Measurements from ENCODE around the gene SUOX. TPM values are rescaled to one million over a fixed set of nuclear protein-coding genes. Genes with fewer than 3 reads are reported as not detected.
A peak's percentile ranks its signal among the peaks of the same experiment; 100 is the strongest.
"Not testable (repeated sequence)": the region's sequence is repeated elsewhere in the genome, so short reads cannot be mapped to it uniquely, and the experiment has no call there.

SUOX gene
- total RNA-seq, 1 experiment from 2014 or later: 18.0 TPM

GRCh38 chr12:55978393-55978792 lies 18.7 kb upstream of the SUOX start:
- Histone ChIP-seq H3K4me1 (ENCODE audit: insufficient read depth, low read length) (peaks cover 12% of the 10 kb centered on the region), H3K27ac (ENCODE audit: low read length) (no peak overlapping the region), H3K36me3 (ENCODE audit: low read depth, low read length) (no peaks in the 10 kb centered on the region; the same call in 1 of the 2 replicates), H3K79me2 (ENCODE audit: low read length) (peaks cover 52% of the 10 kb centered on the region), H3K4me2 (ENCODE audit: low read length) (no peak overlapping the region), H4K20me1 (ENCODE audit: low read length) (no peaks in the 10 kb centered on the region), H2AFZ (ENCODE audit: low read length) (no peak overlapping the region), H3F3A (ENCODE audit: low read length, unreplicated experiment) (no peaks in the 10 kb centered on the region), H3K9ac (ENCODE audit: low read length) (no peak overlapping the region), H3K27me3 (ENCODE audit: low read length) (no peaks in the 10 kb centered on the region), H3K9me2 (replicated peaks; ENCODE audit: low read length) (no peaks in the 10 kb centered on the region), H3K9me3 (ENCODE audit: low read length) (no peaks in the 10 kb centered on the region), H3K4me3 (ENCODE audit: low read length) (no peak overlapping the region)
- POLR2A ChIA-PET (ENCODE audit: unreplicated experiment): no interaction called here
- intact Hi-C loops (cut with micrococcal nuclease): no loop called here
- DNase-seq (no peak), ATAC-seq (no peak)
- CTCF ChIA-PET: no interaction called here
- TF ChIP-seq EZH2 (IDR thresholded peaks at IDR 0.05; ENCODE audit: low read length, unreplicated experiment): no peak
- no peak for TF ChIP-seq EZH2phosphoT487 (IDR thresholded peaks at IDR 0.05; ENCODE audit: borderline replicate concordance, low read length)
- no peak for TF ChIP-seq CTCF (conservative IDR thresholded peaks at IDR 0.05; ENCODE audit: low read depth, low read length)
- BruUV-seq (replicated peaks): no TSS peak

GRCh38 chr12:55979069-55979468 lies 18.0 kb upstream of the SUOX start:
- BruUV-seq (replicated peaks): no TSS peak
- Histone ChIP-seq H3K9me2 (replicated peaks; ENCODE audit: low read length) (no peaks in the 10 kb centered on the region), H3K4me1 (ENCODE audit: insufficient read depth, low read length) (peaks cover 12% of the 10 kb centered on the region), H3K27me3 (ENCODE audit: low read length) (no peaks in the 10 kb centered on the region), H3K36me3 (ENCODE audit: low read depth, low read length) (no peaks in the 10 kb centered on the region; the same call in 1 of the 2 replicates), H3K79me2 (ENCODE audit: low read length) (peaks cover 50% of the 10 kb centered on the region), H4K20me1 (ENCODE audit: low read length) (no peaks in the 10 kb centered on the region), H2AFZ (ENCODE audit: low read length) (no peak overlapping the region), H3K9me3 (ENCODE audit: low read length) (no peaks in the 10 kb centered on the region), H3F3A (ENCODE audit: low read length, unreplicated experiment) (no peaks in the 10 kb centered on the region), H3K9ac (ENCODE audit: low read length) (no peak overlapping the region), H3K27ac (ENCODE audit: low read length) (no peak overlapping the region), H3K4me2 (ENCODE audit: low read length) (no peak overlapping the region), H3K4me3 (ENCODE audit: low read length) (no peak overlapping the region)
- ATAC-seq: no peak
- no peak for DNase-seq
- intact Hi-C loops (cut with micrococcal nuclease): no loop called here
- ChIA-PET CTCF (interaction anchor here (0.5 kb wide), 1 partner anchor 19 kb away, joined by 8 read pairs; no protein-coding TSS in a partner anchor), POLR2A (ENCODE audit: unreplicated experiment) (no interaction called here)
- TF ChIP-seq EZH2phosphoT487 (IDR thresholded peaks at IDR 0.05; ENCODE audit: borderline replicate concordance, low read length) (no peak), EZH2 (IDR thresholded peaks at IDR 0.05; ENCODE audit: low read length, unreplicated experiment) (no peak), CTCF (conservative IDR thresholded peaks at IDR 0.05; ENCODE audit: low read depth, low read length) (no peak)

GRCh38 chr12:55981882-55982281 lies 15.2 kb upstream of the SUOX start:
- H3K4me1 ChIP-seq (ENCODE audit: insufficient read depth, low read length); CTCF ChIA-PET; POLR2A ChIA-PET (ENCODE audit: unreplicated experiment); BruUV-seq (replicated peaks); H3F3A ChIP-seq (ENCODE audit: low read length, unreplicated experiment); H3K9me3 ChIP-seq (ENCODE audit: low read length); H3K9ac ChIP-seq (ENCODE audit: low read length); H3K9me2 ChIP-seq (replicated peaks; ENCODE audit: low read length); H4K20me1 ChIP-seq (ENCODE audit: low read length); ATAC-seq; H2AFZ ChIP-seq (ENCODE audit: low read length); H3K4me2 ChIP-seq (ENCODE audit: low read length); H3K4me3 ChIP-seq (ENCODE audit: low read length); H3K36me3 ChIP-seq (ENCODE audit: low read depth, low read length); H3K27me3 ChIP-seq (ENCODE audit: low read length); H3K27ac ChIP-seq (ENCODE audit: low read length): not testable (repeated sequence)
- intact Hi-C loops (cut with micrococcal nuclease): loop anchor here (1.0 kb wide), 1 partner anchor 8 kb away; the partner anchor contains the start of gene RAB5B
- H3K79me2 ChIP-seq (ENCODE audit: low read length): peaks cover 23% of the 10 kb centered on the region
- peak; percentile 32 for DNase-seq
